Daoy (cell line): ENCODE measurements around the gene DOK1. TPM values are rescaled to one million over a fixed set of nuclear protein-coding genes. Genes with fewer than 3 reads are reported as not detected.

Source experiments
- DNase-seq: peaks from one replicate; pipeline ENCODE4 v3.0.0-alpha.2; 2015; ENCODE audit warnings: low read depth
- total RNA-seq: library from RNA; depleted of rRNA; stranded (reverse); fragments of >200 nt; shearing (Covaris generic); gene quantifications from 2 replicates; pipeline ENCODE4 v1.2.3, GENCODE V29; 2014; rRNA removed

The DOK1 gene
- total RNA-seq = 19.8 and 20.6 TPM in 2 replicates

- peak; percentile 92 for DNase-seq
Observed at GRCh38 chr2:74553892-74554819, at the start of gene DOK1, which contains the start of gene LOXL3. DOK1 (plus strand) TSS chr2:74554720; CDS start chr2:74554755, 35 bp downstream. LOXL3 (minus strand) TSS chr2:74553942; CDS start chr2:74552634, 1,308 bp downstream.

GRCh38 chr2:74505448-74506246 lies 48.9 kb upstream of the DOK1 start:
- DNase-seq = no peak

DNA sequence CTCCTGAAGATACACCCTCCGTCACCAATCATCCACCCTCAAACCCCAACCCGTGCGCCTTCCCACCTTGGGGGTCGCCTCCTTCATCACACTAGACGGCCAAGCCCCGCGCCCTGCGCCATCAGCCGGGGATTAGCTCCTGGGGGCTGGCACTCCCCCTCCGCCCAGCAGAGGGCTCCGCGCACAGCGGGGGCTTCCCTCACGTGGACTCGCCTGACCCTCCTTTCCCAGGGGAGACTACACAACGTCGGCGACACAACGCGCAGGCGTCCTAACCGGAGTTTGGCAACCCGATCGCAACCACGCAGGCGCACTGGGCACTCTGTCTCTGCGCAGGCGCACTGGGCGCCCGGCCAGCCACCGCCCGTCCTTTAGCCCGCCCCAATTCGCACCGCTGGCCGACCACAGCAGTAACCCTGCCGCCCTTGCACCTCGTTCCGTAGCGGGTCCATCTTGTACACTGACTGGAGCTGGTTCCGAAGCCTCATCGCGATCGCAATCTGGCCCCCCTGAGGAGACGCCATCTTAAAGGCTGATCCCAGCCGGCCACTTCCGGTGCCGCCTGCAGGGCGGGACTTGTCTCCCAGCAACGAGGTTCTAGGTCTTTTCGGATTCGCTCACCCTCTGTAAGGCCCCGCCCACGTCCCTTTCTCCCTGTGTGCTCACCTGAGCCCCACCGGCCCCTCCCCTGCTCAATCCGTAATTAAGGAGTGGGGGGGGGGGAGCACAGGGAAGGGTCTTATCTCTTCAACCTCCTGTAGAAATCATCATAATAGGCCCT lies 47.2 kb upstream of the DOK1 start, which contains the start of gene PCGF1:
Gene PCGF1 (minus strand): TSS at position 551 of the 781 bp plus-strand sequence. CDS start 27 bp downstream, at position 524.
- peak; percentile 98 for DNase-seq

- peak; percentile 40 for DNase-seq
Observed at GRCh38 chr2:74507926-74508520, 46.5 kb upstream of the DOK1 start.

DNA sequence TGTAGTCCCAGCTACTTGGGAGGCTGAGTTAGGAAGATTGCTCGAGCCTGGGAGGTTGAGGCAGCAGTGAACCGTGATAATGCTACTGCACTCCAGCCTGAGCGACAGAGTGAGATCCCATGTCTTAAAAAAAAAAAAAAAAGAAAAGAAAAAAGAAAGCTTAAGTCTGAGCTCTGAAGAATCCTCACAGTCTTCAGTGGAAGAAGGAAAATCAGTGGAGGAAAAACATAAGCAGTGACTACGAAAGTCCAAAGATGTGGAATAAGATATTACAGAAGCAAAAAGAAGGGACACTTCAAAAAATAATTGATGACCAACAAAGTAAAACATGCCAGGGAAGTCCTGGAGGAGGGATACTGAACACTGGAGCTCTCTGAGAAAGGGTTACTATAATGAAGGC lies 44.2 kb upstream of the DOK1 start:
- no peak for DNase-seq

DNA sequence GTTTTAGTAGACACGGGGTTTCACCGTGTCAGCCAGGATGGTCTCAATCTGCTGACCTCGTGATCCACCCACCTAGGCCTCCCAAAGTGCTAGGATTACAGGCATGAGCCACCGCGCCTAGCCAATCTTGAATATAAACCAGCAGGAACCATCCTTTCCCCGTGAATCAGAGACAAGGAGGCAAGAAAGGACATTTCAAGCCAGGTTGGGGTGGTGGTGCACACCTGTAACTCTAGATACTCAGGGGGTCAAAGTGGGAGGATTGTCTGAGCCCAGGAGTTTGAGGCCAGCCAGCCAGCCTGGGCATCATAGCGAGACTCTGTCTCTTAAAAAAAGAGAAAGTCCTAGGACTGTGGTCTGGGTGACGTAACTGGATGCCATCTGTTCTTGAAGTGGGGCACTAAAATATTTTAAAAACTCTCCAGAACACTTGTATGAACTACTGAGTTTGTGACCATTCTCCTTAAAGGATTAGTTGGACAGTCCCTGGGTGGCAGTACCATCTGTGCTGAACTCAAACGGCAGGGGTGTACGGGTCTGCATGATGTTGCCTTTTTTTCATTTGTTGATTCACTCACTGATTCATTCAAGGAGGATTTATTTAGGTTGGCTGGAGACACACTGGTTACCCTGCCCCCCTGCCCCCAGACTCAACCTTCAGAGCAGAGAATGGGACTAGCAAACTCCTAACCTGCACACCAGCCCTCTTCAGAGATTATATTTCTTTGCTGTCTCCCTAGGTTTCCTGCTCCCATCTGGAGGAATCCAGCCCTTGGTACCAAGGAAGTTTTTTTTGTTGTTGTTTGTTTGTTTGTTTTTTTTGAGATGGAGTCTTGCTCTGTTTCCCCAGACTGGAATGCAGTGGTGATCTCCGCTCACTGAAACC lies 43.2 kb upstream of the DOK1 start:
- peak; percentile 41 for DNase-seq

- no peak for DNase-seq
Observed at GRCh38 chr2:74512744-74513604, 41.5 kb upstream of the DOK1 start.

- DNase-seq = peak; percentile 43
Observed at GRCh38 chr2:74513605-74514367, 40.7 kb upstream of the DOK1 start.

DNA sequence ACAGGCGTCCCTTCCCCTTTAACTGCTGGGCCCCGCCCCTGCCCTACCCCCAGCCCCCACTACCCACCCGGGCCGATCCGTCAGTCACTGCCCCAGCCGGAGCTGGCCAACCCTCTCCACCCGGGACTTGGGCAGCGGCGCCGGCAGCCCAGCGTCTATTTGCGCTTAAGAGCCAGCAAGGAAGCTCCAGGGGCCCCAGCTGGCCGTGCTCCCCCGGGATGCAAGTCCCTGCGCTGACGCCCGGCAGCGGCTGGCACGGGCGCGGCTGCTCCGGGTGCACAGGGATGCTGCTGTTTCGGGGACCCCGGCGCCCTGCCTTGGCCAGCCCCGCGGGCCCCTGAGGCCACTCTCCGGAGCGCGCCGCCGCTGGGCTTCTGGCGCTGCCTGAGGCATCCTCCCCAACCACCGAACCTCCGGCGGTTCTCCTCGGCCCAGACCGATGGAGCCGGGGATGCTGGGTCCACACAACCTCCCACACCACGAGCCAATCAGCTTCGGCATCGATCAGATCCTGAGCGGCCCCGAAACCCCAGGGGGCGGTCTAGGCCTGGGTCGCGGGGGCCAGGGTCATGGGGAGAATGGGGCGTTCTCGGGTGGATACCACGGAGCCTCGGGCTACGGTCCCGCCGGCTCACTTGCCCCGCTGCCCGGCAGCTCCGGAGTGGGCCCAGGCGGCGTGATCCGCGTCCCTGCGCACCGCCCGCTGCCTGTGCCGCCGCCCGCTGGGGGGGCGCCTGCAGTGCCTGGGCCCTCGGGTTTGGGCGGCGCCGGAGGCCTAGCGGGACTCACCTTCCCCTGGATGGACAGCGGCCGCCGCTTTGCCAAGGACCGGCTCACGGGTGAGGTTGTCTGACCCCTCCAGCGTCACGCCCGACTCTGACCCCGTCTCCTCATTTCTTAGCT lies 39.9 kb upstream of the DOK1 start, which contains the start of gene TLX2:
Gene TLX2 (plus strand): TSS at position 83 of the 903 bp plus-strand sequence. CDS start 357 bp downstream, at position 440.
- no peak for DNase-seq

DNA sequence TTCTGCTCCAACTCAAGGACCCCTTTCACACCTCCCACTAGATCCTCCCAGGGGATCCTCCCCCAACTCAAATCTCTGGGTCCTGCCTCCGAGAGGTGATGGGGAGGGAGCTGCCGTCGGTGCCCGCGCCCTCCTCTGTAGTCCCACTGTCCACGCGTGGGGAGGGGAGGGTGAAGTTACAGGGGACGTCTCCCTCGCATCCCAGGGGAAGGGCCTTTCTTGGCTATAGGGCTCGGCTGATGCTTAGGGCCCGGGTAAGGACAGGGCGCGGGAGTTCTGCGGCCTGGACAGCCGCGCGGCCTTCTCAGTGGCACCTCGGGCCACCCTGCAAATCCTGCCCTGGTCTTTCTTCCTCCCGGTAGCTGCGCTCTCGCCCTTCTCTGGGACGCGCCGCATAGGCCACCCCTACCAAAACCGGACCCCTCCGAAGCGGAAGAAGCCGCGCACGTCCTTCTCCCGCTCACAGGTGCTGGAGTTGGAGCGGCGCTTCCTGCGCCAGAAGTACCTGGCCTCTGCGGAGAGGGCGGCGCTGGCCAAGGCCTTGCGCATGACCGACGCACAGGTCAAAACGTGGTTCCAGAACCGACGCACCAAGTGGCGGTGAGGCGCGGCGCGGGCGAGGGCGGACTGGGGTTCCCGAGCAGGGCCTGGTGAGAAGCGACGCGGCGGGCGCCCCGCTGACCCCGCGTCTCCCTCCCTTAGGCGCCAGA lies 39.1 kb upstream of the DOK1 start:
- DNase-seq = no peak

DNA sequence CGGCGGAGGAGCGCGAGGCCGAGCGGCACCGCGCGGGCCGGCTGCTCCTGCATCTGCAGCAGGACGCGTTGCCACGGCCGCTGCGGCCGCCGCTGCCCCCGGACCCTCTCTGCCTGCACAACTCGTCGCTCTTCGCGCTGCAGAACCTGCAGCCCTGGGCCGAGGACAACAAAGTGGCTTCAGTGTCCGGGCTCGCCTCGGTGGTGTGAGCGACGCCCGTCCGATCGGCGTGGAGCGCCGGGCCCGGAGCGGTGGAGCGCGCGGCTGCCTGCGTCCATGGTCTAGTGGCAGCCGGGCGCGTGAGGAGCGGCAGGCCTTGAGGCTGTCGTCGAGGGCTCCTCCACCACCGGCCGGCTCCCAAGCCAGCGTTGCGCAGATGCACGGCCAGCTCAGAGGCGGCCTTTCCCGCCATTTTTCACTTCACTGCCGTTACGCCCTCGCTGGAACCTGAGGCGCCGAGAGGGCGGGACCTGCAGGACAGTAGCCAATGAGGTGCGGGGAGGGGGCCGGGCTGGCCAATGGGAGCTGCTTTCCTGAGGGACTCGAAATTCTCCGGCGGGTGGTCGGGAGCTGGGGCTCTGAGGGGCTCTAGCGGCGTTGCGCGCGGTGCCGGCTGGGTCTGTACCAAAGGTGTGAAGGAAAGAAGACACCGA lies 38.4 kb upstream of the DOK1 start:
- DNase-seq = no peak

- no peak for DNase-seq
Observed at GRCh38 chr2:74516650-74517049, 37.9 kb upstream of the DOK1 start.

DNA sequence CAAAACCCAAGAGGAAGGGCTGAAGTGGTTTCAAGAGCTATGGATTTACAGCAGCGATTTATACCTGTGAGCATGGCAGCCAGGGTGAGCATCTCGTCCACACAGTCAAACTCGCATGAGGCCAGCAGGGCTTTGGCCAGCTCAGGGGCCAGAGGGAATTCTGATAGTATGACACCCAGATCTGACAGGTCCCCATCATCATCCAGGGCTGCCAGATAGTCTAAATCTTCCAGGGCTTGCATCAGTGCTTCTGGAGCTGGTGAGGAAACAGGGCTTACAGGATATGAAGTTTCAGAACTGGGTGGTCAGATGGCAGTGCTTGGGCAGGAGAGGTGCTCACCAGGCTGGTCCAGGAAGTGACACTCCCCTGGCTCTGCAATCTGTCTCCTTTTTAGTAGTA lies 32.0 kb upstream of the DOK1 start:
- DNase-seq = no peak

DNA sequence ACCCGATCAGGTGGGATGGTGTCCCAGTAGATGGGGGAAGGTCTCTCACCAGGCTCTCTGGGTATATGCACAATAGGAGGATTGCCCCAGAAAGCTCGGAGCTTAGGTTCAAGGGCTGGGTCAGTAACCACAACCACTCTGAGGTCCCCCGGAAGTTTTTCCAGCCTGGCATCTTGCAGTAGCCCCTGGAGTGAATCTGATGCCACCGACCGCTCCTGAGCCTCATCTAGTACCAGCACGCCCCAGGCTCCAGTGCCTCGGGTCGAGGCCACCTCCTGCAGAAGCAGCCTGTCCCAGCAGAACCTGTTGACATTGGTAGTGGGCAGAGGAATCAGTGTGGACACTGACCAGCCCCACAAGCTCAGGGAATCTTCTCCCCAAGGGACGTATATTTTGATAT lies 30.5 kb upstream of the DOK1 start:
- DNase-seq = no peak

GRCh38 chr2:74524955-74525716 lies 29.4 kb upstream of the DOK1 start:
- DNase-seq = no peak
